Cardiac muscle cell (in vitro differentiated cells and primary cell): ENCODE data around the gene SNX13. TPM values are rescaled to one million over a fixed set of nuclear protein-coding genes. Genes with fewer than 3 reads are reported as not detected.

Experiments
- DNase-seq, 2 donors: peaks; one replicate each; pipeline versions ENCODE4 v3.0.0 to v3.0.0-alpha.2; 2010 to 2017; ENCODE audit warnings: low read depth in 1 of 2, low spot score in 1 of 2
- H3K27ac ChIP-seq: fragments of 200-600 bp; sonication (generic); 2 replicates; pipeline ENCODE4 v1.5.1; 2016
- H3K27me3 ChIP-seq: fragments of 200-600 bp; sonication (generic); 2 replicates; pipeline ENCODE4 v1.6.0; 2016; ENCODE audit warnings: control low read depth
- H3K36me3 ChIP-seq: fragments of 200-600 bp; sonication (generic); 2 replicates; pipeline ENCODE4 v1.5.1; 2016; ENCODE audit warnings: control low read depth
- H3K4me1 ChIP-seq: fragments of 200-600 bp; sonication (generic); 2 replicates; pipeline ENCODE4 v1.8.1; 2017; ENCODE audit warnings: low read depth, mild to moderate bottlenecking, mixed run types
- H3K4me3 ChIP-seq: fragments of 200-600 bp; sonication (generic); 2 replicates; pipeline ENCODE4 v1.5.1; 2016; ENCODE audit warnings: mild to moderate bottlenecking
- H3K9me3 ChIP-seq: fragments of 200-600 bp; sonication (generic); 2 replicates; pipeline ENCODE4 v1.5.1; 2017; ENCODE audit warnings: low read depth, mild to moderate bottlenecking, control low read depth
- CTCF ChIP-seq: IDR thresholded peaks from 2 replicates; pipeline ENCODE4 v1.5.1; 2012; ENCODE audit warnings: low read depth, mild to moderate bottlenecking, low read length
- polyA plus RNA-seq: library from polyadenylated mRNA; unstranded; fragments of >200 nt; fragmentation: Nextera tagmentation; extraction: Ambion mirVana; gene quantifications from 2 replicates; pipeline ENCODE4 v1.2.1, GENCODE V29; 2016
- total RNA-seq: library from RNA; depleted of rRNA; stranded (reverse); fragments of >200 nt; gene quantifications from 2 replicates; pipeline ENCODE4 v1.2.3, GENCODE V29; 2016

SNX13 gene
- total and polyA plus RNA-seq, 2 experiments from 2014 or later, result 11.0 to 86.8 TPM

DNA sequence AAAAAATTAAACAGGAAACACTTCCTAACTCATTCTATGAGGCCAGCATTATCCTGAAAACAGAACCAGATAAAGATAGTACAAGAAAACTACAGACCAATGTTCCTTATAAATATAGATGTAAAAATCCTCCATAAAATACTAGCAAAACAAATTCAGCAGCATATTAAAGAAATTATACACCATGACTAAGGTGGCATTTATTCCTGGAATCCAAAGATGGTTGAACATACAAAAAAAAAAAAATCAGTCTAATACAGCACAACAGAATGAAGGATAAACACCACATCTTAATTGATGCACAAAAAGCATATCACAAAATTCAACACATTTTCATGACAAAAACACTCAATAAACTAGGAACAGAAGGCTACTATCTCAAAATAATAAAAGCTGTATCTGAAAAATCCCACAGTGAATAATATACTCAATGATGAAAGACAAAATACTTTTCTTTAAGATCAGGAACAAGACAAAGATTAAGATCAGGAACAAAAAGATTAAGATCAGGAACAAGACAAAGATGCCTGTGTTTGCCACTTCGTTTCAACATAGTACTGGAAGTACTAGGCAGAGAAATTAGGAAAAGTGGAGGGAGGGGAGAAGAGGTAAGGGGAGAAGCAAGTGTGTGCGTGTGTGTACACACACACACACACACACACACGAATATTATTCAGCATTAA is 95.6 kb downstream of the SNX13 start:
- no peaks in the 10 kb centered on the region for H3K27me3 ChIP-seq
- TF ChIP-seq CTCF, result no peak
- no peak overlapping the region for H3K4me3 ChIP-seq
- no peak overlapping the region for H3K27ac ChIP-seq
- no peak for DNase-seq
- H3K9me3 ChIP-seq, result no peaks in the 10 kb centered on the region
- peaks cover 7% of the 10 kb centered on the region for H3K4me1 ChIP-seq
- H3K36me3 ChIP-seq, result peaks cover 8% of the 10 kb centered on the region

- H3K4me1 ChIP-seq, result peaks cover 7% of the 10 kb centered on the region
- H3K27ac ChIP-seq, result no peak overlapping the region
- no peaks in the 10 kb centered on the region for H3K27me3 ChIP-seq
- H3K36me3 ChIP-seq, result peaks cover 15% of the 10 kb centered on the region
- no peak for TF ChIP-seq CTCF
- no peak for DNase-seq
- H3K9me3 ChIP-seq, result no peaks in the 10 kb centered on the region
- H3K4me3 ChIP-seq, result no peak overlapping the region
These were observed 96.3 kb downstream of the SNX13 start for GRCh38 chr7:17844022-17844421.

DNA sequence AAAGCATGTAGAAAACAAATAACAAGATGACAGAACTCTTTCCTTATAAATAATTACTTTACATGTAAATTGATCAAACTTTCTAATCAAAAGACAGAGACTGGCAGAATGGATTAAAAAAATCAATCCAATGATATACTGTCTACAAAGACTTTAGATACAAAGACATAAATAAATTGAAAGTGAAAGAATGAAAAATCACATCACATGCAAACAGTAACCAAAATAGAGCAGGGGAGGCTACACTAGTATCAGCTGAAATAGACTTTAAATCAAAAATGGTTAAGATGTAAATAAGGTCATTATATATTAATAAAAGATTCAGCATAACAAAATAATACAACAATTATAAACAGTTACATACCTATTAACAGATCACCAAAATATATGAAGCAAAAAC is 97.3 kb downstream of the SNX13 start:
- DNase-seq, result no peak
- Histone ChIP-seq H3K36me3 (peaks cover 23% of the 10 kb centered on the region), H3K27ac (no peak overlapping the region), H3K9me3 (no peaks in the 10 kb centered on the region), H3K4me1 (peaks cover 7% of the 10 kb centered on the region), H3K4me3 (no peak overlapping the region), H3K27me3 (no peaks in the 10 kb centered on the region)
- TF ChIP-seq CTCF, result no peak

DNA sequence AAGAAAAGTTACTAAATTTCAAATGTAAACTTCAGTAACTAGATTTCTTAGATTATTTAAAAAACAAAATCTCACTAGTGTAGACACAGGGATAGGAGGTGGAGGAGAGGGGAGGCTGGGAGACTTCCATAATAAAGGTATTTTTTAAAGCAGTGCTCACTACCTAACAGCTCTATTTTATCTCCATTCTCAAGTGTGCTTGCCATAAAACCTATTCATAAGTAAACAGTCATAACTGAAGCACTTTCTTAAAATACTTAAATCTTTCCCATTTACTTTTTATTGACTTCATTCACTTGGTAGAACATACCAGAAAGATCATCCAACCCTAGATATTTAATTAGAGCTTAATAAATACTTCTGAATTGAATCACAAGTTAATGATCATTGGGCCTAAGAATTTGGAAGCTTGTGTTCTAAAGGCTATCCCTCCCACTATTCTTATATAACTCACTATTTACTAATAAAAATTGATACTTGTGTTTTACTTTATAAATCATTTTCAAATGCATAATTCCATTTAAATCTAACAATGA is 107.4 kb downstream of the SNX13 start:
- Histone ChIP-seq H3K36me3 (peaks cover 4% of the 10 kb centered on the region), H3K4me1 (no peaks in the 10 kb centered on the region), H3K27ac (no peak overlapping the region), H3K4me3 (no peak overlapping the region), H3K9me3 (no peaks in the 10 kb centered on the region), H3K27me3 (no peaks in the 10 kb centered on the region)
- DNase-seq, result no peak
- TF ChIP-seq CTCF, result no peak

GRCh38 chr7:17832242-17832641 is 108.1 kb downstream of the SNX13 start:
- peaks cover 3% of the 10 kb centered on the region for H3K36me3 ChIP-seq
- no peak for DNase-seq

More at GRCh38 chr7:17832242-17832641, 108.1 kb downstream of the SNX13 start:
- no peaks in the 10 kb centered on the region for H3K27me3 ChIP-seq
- H3K9me3 ChIP-seq, result no peaks in the 10 kb centered on the region
- TF ChIP-seq CTCF, result no peak
- H3K4me1 ChIP-seq, result no peaks in the 10 kb centered on the region
- no peak overlapping the region for H3K27ac ChIP-seq
- H3K4me3 ChIP-seq, result no peak overlapping the region
